NCI-H1105 treated with DMSO at 0.1 percent for 48 hours (cell line): Measurements from ENCODE around the gene CD9.

Experiments
- DNase-seq: peaks from one replicate; lab custom pipeline; 2025; lab: John Stamatoyannopoulos, UW

Gene CD9

DNA sequence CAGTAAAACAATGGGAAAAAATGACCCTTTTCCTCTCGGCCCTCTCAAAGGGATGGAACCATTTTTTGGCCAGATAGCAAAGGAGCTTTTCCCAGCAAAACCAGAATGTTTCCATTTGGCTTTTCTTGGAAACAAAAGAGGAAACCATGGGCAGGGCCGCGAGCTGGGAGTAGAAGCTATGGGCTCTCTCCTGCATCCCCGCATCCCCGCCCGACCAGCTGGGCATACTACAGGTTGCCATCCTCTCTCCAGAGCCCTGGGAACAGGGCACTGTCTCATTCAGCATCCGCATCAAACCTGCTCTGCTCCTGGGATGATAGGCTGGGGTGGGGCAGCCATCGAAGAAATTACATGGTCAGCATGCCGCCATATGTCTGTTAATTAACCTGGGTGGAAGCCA, 20.9 kb downstream of the CD9 start:
- no peak for DNase-seq

DNA sequence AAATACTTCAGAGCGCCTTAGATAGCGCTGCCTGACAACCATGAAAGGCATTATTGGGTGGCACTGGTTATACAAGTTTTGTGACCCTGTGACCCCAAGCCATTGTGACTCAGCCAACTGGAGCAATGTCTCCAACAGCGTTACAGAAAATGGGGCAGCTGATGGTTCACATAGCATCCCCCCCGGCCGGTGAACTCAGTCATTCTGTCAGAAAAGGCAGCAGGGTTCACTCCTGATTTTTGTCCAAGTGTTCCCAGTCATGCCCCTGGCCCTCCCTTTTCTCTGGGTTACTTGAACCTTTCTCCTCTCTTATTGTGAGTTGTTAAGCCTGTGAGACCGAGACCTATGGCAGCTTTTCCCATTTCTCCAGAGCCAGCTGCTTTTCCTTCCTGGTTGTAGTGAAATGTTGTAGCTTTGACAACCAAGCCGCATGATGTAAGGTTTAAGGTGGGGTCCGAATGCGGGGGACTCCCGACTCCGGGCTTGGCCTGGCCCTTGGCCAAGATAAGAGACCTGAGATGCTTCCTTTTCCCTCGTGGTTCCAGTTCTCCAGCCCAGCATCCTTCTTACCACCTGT, 22.0 kb downstream of the CD9 start:
- no peak for DNase-seq

- DNase-seq, result no peak
These were observed 23.3 kb downstream of the CD9 start for GRCh38 chr12:6223545-6223944.

- DNase-seq, result peak; percentile 64
These were observed 24.4 kb downstream of the CD9 start for GRCh38 chr12:6224550-6224949.

- DNase-seq, result no peak
These were observed 25.4 kb downstream of the CD9 start for GRCh38 chr12:6225630-6226001.

DNA sequence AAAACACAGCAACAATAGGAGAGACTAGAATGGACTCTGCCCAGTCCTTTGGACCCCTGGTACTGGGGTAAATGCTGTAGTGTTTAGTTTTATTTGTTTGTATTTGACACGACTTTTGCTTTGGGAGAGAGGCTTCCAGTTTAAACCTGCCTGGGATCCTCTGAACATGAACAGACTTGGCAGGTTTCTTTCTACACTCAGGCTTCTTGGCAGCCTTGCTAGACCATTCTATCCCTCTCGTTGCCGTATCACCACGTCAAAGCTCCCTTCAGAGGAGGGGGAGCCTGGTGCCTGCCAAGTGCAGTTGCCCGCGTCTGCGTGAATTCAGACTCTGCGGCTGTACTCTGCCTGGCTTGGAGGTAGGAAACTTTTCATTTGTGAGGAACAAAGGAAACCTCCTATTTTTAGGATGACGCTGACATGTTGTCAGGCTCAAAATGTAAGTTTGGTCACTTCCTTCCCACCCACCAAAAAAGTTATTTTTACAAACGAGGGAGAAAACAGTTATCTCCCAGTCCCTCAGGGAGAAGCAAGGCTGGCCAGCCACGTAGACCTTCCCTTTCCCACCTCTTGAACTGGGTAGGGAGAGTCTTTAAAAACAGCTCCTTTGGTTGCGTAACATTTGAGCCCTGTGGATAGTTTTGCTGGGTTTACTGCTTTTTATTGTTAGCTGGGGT, 25.9 kb downstream of the CD9 start:
- peak; percentile 83 for DNase-seq

DNA sequence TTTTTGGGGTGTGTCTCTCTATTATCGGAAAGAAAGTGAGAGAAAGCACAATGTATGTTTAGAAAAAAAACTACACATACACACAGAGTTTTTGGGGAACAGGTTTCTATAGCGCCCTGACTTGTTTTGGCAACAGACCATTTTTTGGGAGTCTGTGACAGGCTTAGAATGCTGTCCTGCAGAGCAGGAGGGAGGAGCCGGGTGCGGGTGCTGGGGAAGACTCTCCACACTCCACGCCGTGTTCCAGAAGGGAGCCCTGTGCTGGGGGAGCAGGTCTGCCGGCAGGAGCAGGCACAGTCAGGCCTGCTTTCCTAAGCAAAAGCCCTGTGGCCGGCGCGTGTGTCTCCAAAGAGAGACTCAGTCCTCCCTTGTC, 26.5 kb downstream of the CD9 start:
- no peak for DNase-seq

GRCh38 chr12:6228535-6229223, 28.5 kb downstream of the CD9 start:
- DNase-seq, result no peak

DNA sequence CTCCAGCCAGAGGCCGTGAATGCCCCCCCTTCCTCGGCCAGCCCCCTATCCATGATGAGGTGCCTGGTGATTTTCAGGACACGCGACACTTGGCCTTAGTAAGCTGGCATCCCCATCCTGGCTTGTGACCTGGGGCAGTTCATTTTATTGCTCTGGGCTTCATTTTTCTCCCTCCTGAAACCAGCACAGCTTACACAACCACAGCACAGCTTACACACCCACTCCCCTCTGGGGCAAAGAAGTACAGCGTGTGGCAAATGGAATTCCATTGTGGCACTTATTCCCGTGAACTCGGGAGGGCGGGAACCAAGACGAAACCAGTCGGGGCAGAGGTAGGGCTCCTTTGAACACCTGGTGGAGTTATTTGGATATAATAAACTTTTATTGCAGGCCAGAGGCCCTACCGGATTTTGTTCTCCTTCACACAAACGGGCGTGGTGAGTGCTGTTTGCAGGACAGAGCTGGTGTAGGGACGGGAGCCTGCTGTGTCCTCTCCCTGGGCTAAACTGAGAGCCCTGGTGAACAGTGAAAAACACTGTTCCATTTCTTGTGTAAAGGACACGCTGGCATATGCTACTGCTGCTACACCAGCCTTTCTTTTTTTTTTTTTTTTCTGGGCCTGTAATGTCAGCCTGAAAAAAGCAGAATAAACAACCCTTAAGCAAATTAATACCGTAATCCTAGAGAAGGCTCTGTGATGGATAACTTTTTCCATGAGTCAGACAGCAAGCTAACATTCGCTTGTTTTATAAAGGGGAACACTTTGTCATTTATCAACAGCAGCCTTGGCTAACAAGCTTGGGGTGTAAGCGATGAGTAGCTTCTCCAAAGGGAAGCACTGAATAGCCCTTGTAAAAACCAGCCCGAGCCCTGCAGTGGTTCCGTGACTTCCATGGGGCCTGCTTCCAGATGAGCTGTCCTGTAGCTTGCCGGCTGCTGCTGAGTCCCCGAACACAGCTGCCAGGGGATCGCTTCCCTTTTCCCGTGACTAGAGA, 29.3 kb downstream of the CD9 start:
- DNase-seq, result no peak

- no peak for DNase-seq
These were observed 30.3 kb downstream of the CD9 start for GRCh38 chr12:6230321-6231110.

GRCh38 chr12:6231359-6232268, 31.4 kb downstream of the CD9 start:
- DNase-seq, result peak; percentile 3

DNA sequence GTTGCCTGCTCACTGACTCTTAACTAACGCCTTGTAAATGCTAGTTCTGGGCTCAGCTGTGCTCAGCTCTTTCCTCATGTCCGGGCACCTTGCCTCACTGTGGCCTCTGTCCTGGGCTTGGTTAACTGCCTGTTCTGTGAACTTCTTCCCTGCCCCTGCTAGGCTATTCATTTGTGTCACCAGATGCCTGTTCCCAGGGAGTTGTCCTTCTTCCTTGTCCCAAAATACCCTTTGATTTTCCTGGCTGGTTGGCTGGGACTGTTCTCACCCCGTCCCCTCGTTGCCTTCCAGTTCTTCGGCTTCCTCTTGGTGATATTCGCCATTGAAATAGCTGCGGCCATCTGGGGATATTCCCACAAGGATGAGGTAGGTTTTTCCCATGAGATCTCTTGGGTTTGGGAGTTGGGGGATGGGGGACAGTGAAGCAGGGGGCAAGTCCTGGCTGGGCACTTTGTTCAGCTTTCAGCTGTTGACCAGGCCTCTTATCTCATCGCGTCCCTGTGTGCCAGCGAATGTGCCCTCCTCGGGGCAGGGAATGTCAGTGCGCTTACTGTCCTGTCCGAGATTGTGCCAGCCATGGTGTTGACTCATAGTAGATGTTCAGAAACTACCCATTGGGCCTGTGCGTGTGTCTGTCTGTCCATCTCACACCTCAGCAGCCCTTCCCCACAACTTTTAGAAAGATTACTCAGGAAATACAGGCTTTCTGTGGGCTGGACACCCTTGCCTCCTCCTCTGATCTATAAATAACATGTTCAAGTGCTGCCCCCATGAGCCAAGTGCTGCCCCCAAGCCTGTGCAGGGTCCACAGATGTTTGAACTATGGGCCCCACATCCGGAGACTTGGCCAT, 33.1 kb downstream of the CD9 start:
- no peak for DNase-seq

GRCh38 chr12:6234214-6234613, 34.0 kb downstream of the CD9 start:
- no peak for DNase-seq

GRCh38 chr12:6234906-6235305, 34.7 kb downstream of the CD9 start:
- no peak for DNase-seq

DNA sequence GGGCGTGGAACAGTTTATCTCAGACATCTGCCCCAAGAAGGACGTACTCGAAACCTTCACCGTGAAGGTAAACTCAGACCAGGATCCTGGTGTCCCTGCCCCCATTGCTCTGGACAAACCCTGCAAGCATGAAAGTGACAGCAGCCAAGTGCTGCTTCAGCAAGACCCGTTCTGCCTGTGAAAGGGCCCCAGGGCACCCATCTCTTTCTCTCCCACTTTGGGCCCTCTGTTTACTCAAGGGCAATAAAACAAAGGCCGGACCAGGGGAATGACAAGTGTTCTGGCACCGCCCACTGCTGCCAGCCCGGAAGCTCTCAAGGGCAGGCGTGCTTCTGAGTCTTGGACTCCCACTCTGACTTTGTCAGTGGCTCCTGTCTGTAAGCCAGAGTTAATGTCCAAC, 35.3 kb downstream of the CD9 start:
- peak; percentile 73 for DNase-seq

- DNase-seq, result no peak
These were observed 35.9 kb downstream of the CD9 start for GRCh38 chr12:6235906-6236640.

GRCh38 chr12:6236641-6236940, 36.4 kb downstream of the CD9 start:
- DNase-seq, result no peak

DNA sequence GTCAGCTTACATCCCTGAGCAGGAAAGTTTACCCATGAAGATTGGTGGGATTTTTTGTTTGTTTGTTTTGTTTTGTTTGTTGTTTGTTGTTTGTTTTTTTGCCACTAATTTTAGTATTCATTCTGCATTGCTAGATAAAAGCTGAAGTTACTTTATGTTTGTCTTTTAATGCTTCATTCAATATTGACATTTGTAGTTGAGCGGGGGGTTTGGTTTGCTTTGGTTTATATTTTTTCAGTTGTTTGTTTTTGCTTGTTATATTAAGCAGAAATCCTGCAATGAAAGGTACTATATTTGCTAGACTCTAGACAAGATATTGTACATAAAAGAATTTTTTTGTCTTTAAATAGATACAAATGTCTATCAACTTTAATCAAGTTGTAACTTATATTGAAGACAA, 37.6 kb downstream of the CD9 start:
- no peak for DNase-seq

- no peak for DNase-seq
These were observed 38.7 kb downstream of the CD9 start for GRCh38 chr12:6238875-6239274.
